ENCODE measurements around the gene EGLN1. TPM values are rescaled to one million over a fixed set of nuclear protein-coding genes. Genes with fewer than 3 reads are reported as not detected.

EGLN1 gene
- total RNA-seq, 4 donors from 2014 or later = 43.9 to 79.9 (median 58.7) TPM

- no peak overlapping the region for H3K27ac ChIP-seq (replicated peaks in 1 of 4)
- H3K4me1 ChIP-seq = peaks cover 20 to 21% (median 20%) of the 10 kb centered on the region in 4 donors
- TF ChIP-seq EP300 (IDR thresholded peaks at IDR 0.05) (no peak), POLR2AphosphoS5 (IDR thresholded peaks at IDR 0.05) (no peak), POLR2A (IDR thresholded peaks at IDR 0.05; ENCODE audit: low read depth) (no peak), CTCF (IDR thresholded peaks at IDR 0.05) (no peak)
- intact Hi-C loops (cut with DNase I) = no loop called here
- peaks cover 0 to 10% (median 2%) of the 10 kb centered on the region in 4 donors for H3K36me3 ChIP-seq
- H3K27me3 ChIP-seq = no peaks in the 10 kb centered on the region
- no peak overlapping the region for H3K4me3 ChIP-seq
- DNase-seq (ENCODE audit: extremely low spot score) = no peak
- H3K9me3 ChIP-seq = no peaks in the 10 kb centered on the region
- WGBS = 94% methylated on average over 7 of the region's 7 CpGs
Observed at GRCh38 chr1:231329483-231329882, 92.6 kb downstream of the EGLN1 start.

GRCh38 chr1:231327617-231328016, 94.5 kb downstream of the EGLN1 start:
- Histone ChIP-seq H3K4me1 (peaks cover 1 to 4% (median 2%) of the 10 kb centered on the region in 4 donors), H3K27me3 (no peaks in the 10 kb centered on the region), H3K27ac (replicated peaks in 1 of 4) (no peak overlapping the region), H3K9me3 (no peaks in the 10 kb centered on the region), H3K36me3 (peaks cover 0 to 10% (median 2%) of the 10 kb centered on the region in 4 donors), H3K4me3 (no peak overlapping the region)
- DNase-seq (ENCODE audit: extremely low spot score) = no peak
- TF ChIP-seq POLR2A (IDR thresholded peaks at IDR 0.05; ENCODE audit: low read depth) (no peak), EP300 (IDR thresholded peaks at IDR 0.05) (no peak), CTCF (IDR thresholded peaks at IDR 0.05) (no peak), POLR2AphosphoS5 (IDR thresholded peaks at IDR 0.05) (no peak)
- WGBS = 82% methylated on average over 5 of the region's 5 CpGs
- intact Hi-C loops (cut with DNase I) = no loop called here

- intact Hi-C loops (cut with DNase I) = no loop called here
Observed at GRCh38 chr1:231326248-231326647, 95.8 kb downstream of the EGLN1 start.

GRCh38 chr1:231324660-231325059, 97.4 kb downstream of the EGLN1 start:
- Histone ChIP-seq H3K4me3 (no peak overlapping the region), H3K27me3 (no peaks in the 10 kb centered on the region), H3K9me3 (no peaks in the 10 kb centered on the region), H3K36me3 (no peaks in the 10 kb centered on the region), H3K4me1 (no peaks in the 10 kb centered on the region), H3K27ac (replicated peaks in 1 of 4) (no peak overlapping the region)
- intact Hi-C loops (cut with DNase I) = no loop called here
- TF ChIP-seq EP300 (IDR thresholded peaks at IDR 0.05) = no peak
- TF ChIP-seq CTCF (IDR thresholded peaks at IDR 0.05) = no peak
- no peak for TF ChIP-seq POLR2A (IDR thresholded peaks at IDR 0.05; ENCODE audit: low read depth)
- no peak for TF ChIP-seq POLR2AphosphoS5 (IDR thresholded peaks at IDR 0.05)
- WGBS = 79% methylated on average over 5 of the region's 5 CpGs
- no peak for DNase-seq (ENCODE audit: extremely low spot score)

More at GRCh38 chr1:231326248-231326647, 95.8 kb downstream of the EGLN1 start:
- no peaks in the 10 kb centered on the region for H3K9me3 ChIP-seq
- no peaks in the 10 kb centered on the region for H3K27me3 ChIP-seq
- no peak overlapping the region for H3K4me3 ChIP-seq
- no peaks in the 10 kb centered on the region for H3K4me1 ChIP-seq
- no peak overlapping the region for H3K27ac ChIP-seq (replicated peaks in 1 of 4)
- TF ChIP-seq CTCF (IDR thresholded peaks at IDR 0.05) = no peak
- no peak for TF ChIP-seq EP300 (IDR thresholded peaks at IDR 0.05)
- no peak for TF ChIP-seq POLR2AphosphoS5 (IDR thresholded peaks at IDR 0.05)
- no peak for TF ChIP-seq POLR2A (IDR thresholded peaks at IDR 0.05; ENCODE audit: low read depth)
- no peak for DNase-seq (ENCODE audit: extremely low spot score)
- no peaks in the 10 kb centered on the region for H3K36me3 ChIP-seq
- WGBS = 85% methylated on average over 1 of the region's 1 CpG

- 83% methylated on average over 6 of the region's 7 CpGs for WGBS
Observed at GRCh38 chr1:231322880-231323530, 99.1 kb downstream of the EGLN1 start.

More at GRCh38 chr1:231322880-231323530, 99.1 kb downstream of the EGLN1 start:
- no peak overlapping the region for H3K27ac ChIP-seq (replicated peaks in 1 of 4)
- intact Hi-C loops (cut with DNase I) = no loop called here
- H3K9me3 ChIP-seq = no peaks in the 10 kb centered on the region
- no peaks in the 10 kb centered on the region for H3K27me3 ChIP-seq
- no peaks in the 10 kb centered on the region for H3K36me3 ChIP-seq
- no peak overlapping the region for H3K4me3 ChIP-seq
- DNase-seq (ENCODE audit: extremely low spot score) = peak; percentile 60
- no peak for TF ChIP-seq EP300 (IDR thresholded peaks at IDR 0.05)
- no peak for TF ChIP-seq POLR2AphosphoS5 (IDR thresholded peaks at IDR 0.05)
- no peak for TF ChIP-seq CTCF (IDR thresholded peaks at IDR 0.05)
- no peak for TF ChIP-seq POLR2A (IDR thresholded peaks at IDR 0.05; ENCODE audit: low read depth)
- H3K4me1 ChIP-seq = no peaks in the 10 kb centered on the region

All from esophagus muscularis mucosa (tissue), 4 donors.